NB4 (cell line): Measurements from ENCODE around the gene SLC9A1.
"Not testable (repeated sequence)": the region's sequence is repeated elsewhere in the genome, so short reads cannot be mapped to it uniquely, and the experiment has no call there.

ENCODE experiments used
- CTCF ChIP-seq: IDR thresholded peaks from one replicate; pipeline ENCODE4 v1.5.1; 2012; ENCODE audit warnings: low read depth, low read length
- MAX ChIP-seq: IDR thresholded peaks from 2 replicates; pipeline ENCODE4 v1.6.1; 2011; ENCODE audit warnings: low read depth, low read length
- POLR2A ChIP-seq: IDR thresholded peaks from 2 replicates; pipeline ENCODE4 v1.6.1; 2011; ENCODE audit warnings: mild to moderate bottlenecking; ENCODE audit not compliant: insufficient read length; ENCODE audit errors: extremely low read depth

- not testable (repeated sequence) for TF ChIP-seq CTCF, POLR2A, MAX
These were observed 18.1 kb upstream of the SLC9A1 start for GRCh38 chr1:27172992-27173391.
